HCT116 (cell line): ENCODE measurements around the gene KIAA0319L. TPM values are rescaled to one million over a fixed set of nuclear protein-coding genes. Genes with fewer than 3 reads are reported as not detected.

Source experiments
- ATAC-seq: fragments of 200-7000 bp; cut with Tn5 transposase; 2 replicates; pipeline ENCODE4 v1.9.1; 2020; ENCODE audit warnings: mild to moderate bottlenecking, moderate library complexity
- BruUV-seq: library from RNA; stranded (reverse); fragments of 400-500 nt; replicated peaks from 2 replicates; lab custom pipeline; 2021; lab: Mats Ljungman, UMichigan
- CTCF ChIA-PET: fragments of 300-600 bp; sonication (Branson Sonifier 250); formaldehyde crosslinking; loops from one replicate; lab custom pipeline; 2021; ENCODE audit warnings: antibody characterized with exemption; lab: Charles Lee
- POLR2A ChIA-PET: fragments of 300-600, 350-600 bp; sonication (Branson Sonifier 250); formaldehyde crosslinking; loops from one replicate; lab custom pipeline; 2021; ENCODE audit warnings: antibody characterized with exemption; lab: Charles Lee
- RAD21 ChIA-PET, 2 experiments: fragments of 300-600 bp; sonication (Branson Sonifier 250); formaldehyde crosslinking; loops; one replicate each; lab custom pipeline; 2023; ENCODE audit warnings: low total read pairs in 2 of 2; ENCODE audit not compliant: uncharacterized antibody in 2 of 2, unreplicated experiment in 2 of 2, low non-redundant PET in 1 of 2; lab: Charles Lee
- DNase-seq: peaks from one replicate; pipeline ENCODE4 v3.0.0-alpha.2; 2010; ENCODE audit warnings: low read depth, low spot score
- H2AFZ ChIP-seq: fragments of 200-600 bp; shearing (Covaris generic), sonication (generic); 2 replicates; pipeline ENCODE4 v1.6.1; 2017; ENCODE audit warnings: low read depth, mixed run types, mixed read lengths, antibody characterized with exemption, low read length; ENCODE audit not compliant: poor library complexity, severe bottlenecking
- H3K27ac ChIP-seq: 2 replicates; pipeline ENCODE4 v1.5.1; 2012; ENCODE audit warnings: low read depth, low read length
- H3K27me3 ChIP-seq: fragments of 200-600 bp; sonication (generic); 2 replicates; pipeline ENCODE4 v1.6.1; 2016; ENCODE audit warnings: mixed run types, low read length, mixed read lengths; ENCODE audit not compliant: insufficient read depth
- H3K36me3 ChIP-seq, 2 experiments: fragments of 200-500 bp in 1 of 2; fragments of 200-600 bp in 1 of 2; sonication (Bioruptor generic) in 1 of 2; sonication (generic) in 1 of 2; 2 replicates each; pipeline versions ENCODE4 v1.5.1 to v1.6.1; 2014 to 2016; ENCODE audit warnings: low read length in 2 of 2, inconsistent platforms in 1 of 2, mixed read lengths in 1 of 2, mixed run types in 1 of 2; ENCODE audit not compliant: insufficient read depth in 2 of 2, control insufficient read depth in 1 of 2
- H3K4me1 ChIP-seq, 2 experiments: fragments of 200-600 bp in 1 of 2; sonication (generic) in 1 of 2; 2 replicates each; pipeline versions ENCODE4 v1.5.1 to v1.6.1; 2012 to 2017; ENCODE audit warnings: low read length in 2 of 2, inconsistent platforms in 1 of 2, mild to moderate bottlenecking in 1 of 2, mixed read lengths in 1 of 2, mixed run types in 1 of 2, moderate library complexity in 1 of 2; ENCODE audit not compliant: insufficient read depth in 2 of 2, control insufficient read depth in 1 of 2
- H3K4me2 ChIP-seq: fragments of 200-600 bp; sonication (generic); 2 replicates; pipeline ENCODE4 v1.6.1; 2017; ENCODE audit warnings: mixed run types, low read length, mixed read lengths
- H3K4me3 ChIP-seq, 2 experiments: fragments of 200-600 bp in 1 of 2; sonication (generic) in 1 of 2; replicated peaks in 1 of 2; 2 replicates each; pipeline ENCODE4 v1.5.1; 2011 to 2016; ENCODE audit warnings: low read length in 2 of 2, control low read depth in 1 of 2, low read depth in 1 of 2, mild to moderate bottlenecking in 1 of 2, mixed read lengths in 1 of 2, mixed run types in 1 of 2
- H3K79me2 ChIP-seq: fragments of 200-600 bp; sonication (generic); 2 replicates; pipeline ENCODE4 v1.6.1; 2017; ENCODE audit warnings: mild to moderate bottlenecking, mixed run types, low read length, moderate library complexity, mixed read lengths; ENCODE audit not compliant: insufficient read depth
- H3K9ac ChIP-seq: fragments of 200-600 bp; sonication (generic); 2 replicates; pipeline ENCODE4 v1.6.1; 2016; ENCODE audit warnings: low read length, mixed read lengths
- H3K9me2 ChIP-seq: fragments of 200-600 bp; sonication (generic), shearing (Covaris generic); 2 replicates; pipeline ENCODE4 v1.6.1; 2017; ENCODE audit warnings: mixed run types, mild to moderate bottlenecking, moderate library complexity; ENCODE audit not compliant: insufficient read depth
- H3K9me3 ChIP-seq, 2 experiments: fragments of 200-500 bp in 1 of 2; fragments of 200-600 bp in 1 of 2; sonication (Bioruptor generic) in 1 of 2; sonication (generic) in 1 of 2; 2 replicates each; pipeline ENCODE4 v1.6.1; 2014 to 2017; ENCODE audit warnings: low read length in 2 of 2, mixed read lengths in 2 of 2, inconsistent platforms in 1 of 2, low read depth in 1 of 2, mild to moderate bottlenecking in 1 of 2, mixed run types in 1 of 2, moderate library complexity in 1 of 2; ENCODE audit not compliant: control insufficient read depth in 1 of 2, insufficient read depth in 1 of 2
- H4K20me1 ChIP-seq: fragments of 200-600 bp; sonication (generic), shearing (Covaris generic); 2 replicates; pipeline ENCODE4 v1.6.1; 2017; ENCODE audit warnings: mixed run types, mild to moderate bottlenecking, moderate library complexity; ENCODE audit not compliant: insufficient read depth
- CBX3 ChIP-seq: IDR thresholded peaks from 2 replicates; pipeline ENCODE4 v1.6.1; 2012; ENCODE audit warnings: low read depth
- CEBPB ChIP-seq: IDR thresholded peaks from 2 replicates; pipeline ENCODE4 v1.6.1; 2012; ENCODE audit warnings: low read depth
- EGR1 ChIP-seq: IDR thresholded peaks from 2 replicates; pipeline ENCODE4 v1.6.1; 2012; ENCODE audit warnings: low read depth
- ELF1 ChIP-seq: IDR thresholded peaks from 2 replicates; pipeline ENCODE4 v1.6.1; 2012; ENCODE audit warnings: low read depth, borderline replicate concordance
- POLR2A ChIP-seq: IDR thresholded peaks from 2 replicates; pipeline ENCODE4 v1.7.0; 2011; ENCODE audit warnings: borderline replicate concordance; ENCODE audit not compliant: insufficient read depth, insufficient read length; ENCODE audit errors: extremely low read depth
- POLR2AphosphoS5 ChIP-seq: IDR thresholded peaks from 2 replicates; pipeline ENCODE4 v1.6.1; 2011; ENCODE audit warnings: mild to moderate bottlenecking, low read depth, low read length, moderate library complexity
- SIN3A ChIP-seq: IDR thresholded peaks from 2 replicates; pipeline ENCODE4 v1.6.1; 2012; ENCODE audit warnings: low read depth
- SP1 ChIP-seq: IDR thresholded peaks from 2 replicates; pipeline ENCODE4 v1.6.1; 2012; ENCODE audit warnings: low read depth
- TCF7L2 ChIP-seq: IDR thresholded peaks from 2 replicates; pipeline ENCODE4 v1.7.0; 2011; ENCODE audit warnings: borderline replicate concordance, inconsistent platforms; ENCODE audit not compliant: insufficient read depth, insufficient read length; ENCODE audit errors: extremely low read depth
- YY1 ChIP-seq: IDR thresholded peaks from 2 replicates; pipeline ENCODE4 v1.6.1; 2011; ENCODE audit warnings: low read length, low read depth, moderate library complexity, mild to moderate bottlenecking; ENCODE audit not compliant: insufficient replicate concordance; ENCODE audit errors: extremely low read depth
- ZBTB33 ChIP-seq: IDR thresholded peaks from 2 replicates; pipeline ENCODE4 v1.6.1; 2011; ENCODE audit warnings: mild to moderate bottlenecking, low read length, moderate library complexity; ENCODE audit not compliant: insufficient replicate concordance; ENCODE audit errors: extremely low read depth
- ZFX ChIP-seq: fragments of 450-650 bp; IDR thresholded peaks from 2 replicates; pipeline ENCODE4 v1.6.1; 2017
- ZNF274 ChIP-seq: fragments of 200-500 bp; sonication (Bioruptor generic); IDR thresholded peaks from 2 replicates; pipeline ENCODE4 v1.6.1; 2014; ENCODE audit warnings: mild to moderate bottlenecking, low read depth, low read length, inconsistent platforms
- intact Hi-C: fragments of 100-400 bp; cut with micrococcal nuclease; formaldehyde crosslinking; loops from 2 replicates; pipeline ENCODE4 v1.10.0; 2022
- total RNA-seq: library from RNA; stranded (reverse); gene quantifications from one replicate; pipeline ENCODE4 v1.2.1, GENCODE V29; 2021; ENCODE audit not compliant: unreplicated experiment
- TF ChIP-seq, protein P1 (sequence below): IDR thresholded peaks from 2 replicates; pipeline ENCODE4 v1.6.1; 2012
- TF ChIP-seq, protein P2 (sequence below): IDR thresholded peaks from 2 replicates; pipeline ENCODE4 v1.6.1; 2012; ENCODE audit warnings: low read depth

Gene KIAA0319L
- total RNA-seq, 1 experiment from 2014 or later = 35.6 TPM

GRCh38 chr1:35452106-35452774, 105.0 kb downstream of the KIAA0319L start:
- TF ChIP-seq POLR2A = no peak
- TF ChIP-seq ZNF274 = no peak
- TF ChIP-seq EGR1 = no peak
- no peak for TF ChIP-seq YY1
- no peak for TF ChIP-seq SIN3A
- no peak for TF ChIP-seq TCF7L2
- TF ChIP-seq CEBPB = no peak
- no peak for TF ChIP-seq SP1
- no peak for TF ChIP-seq ZFX
- TF ChIP-seq, protein P1, sequence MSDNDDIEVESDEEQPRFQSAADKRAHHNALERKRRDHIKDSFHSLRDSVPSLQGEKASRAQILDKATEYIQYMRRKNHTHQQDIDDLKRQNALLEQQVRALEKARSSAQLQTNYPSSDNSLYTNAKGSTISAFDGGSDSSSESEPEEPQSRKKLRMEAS = no peak
- TF ChIP-seq ZBTB33 = no peak
- TF ChIP-seq, protein P2, sequence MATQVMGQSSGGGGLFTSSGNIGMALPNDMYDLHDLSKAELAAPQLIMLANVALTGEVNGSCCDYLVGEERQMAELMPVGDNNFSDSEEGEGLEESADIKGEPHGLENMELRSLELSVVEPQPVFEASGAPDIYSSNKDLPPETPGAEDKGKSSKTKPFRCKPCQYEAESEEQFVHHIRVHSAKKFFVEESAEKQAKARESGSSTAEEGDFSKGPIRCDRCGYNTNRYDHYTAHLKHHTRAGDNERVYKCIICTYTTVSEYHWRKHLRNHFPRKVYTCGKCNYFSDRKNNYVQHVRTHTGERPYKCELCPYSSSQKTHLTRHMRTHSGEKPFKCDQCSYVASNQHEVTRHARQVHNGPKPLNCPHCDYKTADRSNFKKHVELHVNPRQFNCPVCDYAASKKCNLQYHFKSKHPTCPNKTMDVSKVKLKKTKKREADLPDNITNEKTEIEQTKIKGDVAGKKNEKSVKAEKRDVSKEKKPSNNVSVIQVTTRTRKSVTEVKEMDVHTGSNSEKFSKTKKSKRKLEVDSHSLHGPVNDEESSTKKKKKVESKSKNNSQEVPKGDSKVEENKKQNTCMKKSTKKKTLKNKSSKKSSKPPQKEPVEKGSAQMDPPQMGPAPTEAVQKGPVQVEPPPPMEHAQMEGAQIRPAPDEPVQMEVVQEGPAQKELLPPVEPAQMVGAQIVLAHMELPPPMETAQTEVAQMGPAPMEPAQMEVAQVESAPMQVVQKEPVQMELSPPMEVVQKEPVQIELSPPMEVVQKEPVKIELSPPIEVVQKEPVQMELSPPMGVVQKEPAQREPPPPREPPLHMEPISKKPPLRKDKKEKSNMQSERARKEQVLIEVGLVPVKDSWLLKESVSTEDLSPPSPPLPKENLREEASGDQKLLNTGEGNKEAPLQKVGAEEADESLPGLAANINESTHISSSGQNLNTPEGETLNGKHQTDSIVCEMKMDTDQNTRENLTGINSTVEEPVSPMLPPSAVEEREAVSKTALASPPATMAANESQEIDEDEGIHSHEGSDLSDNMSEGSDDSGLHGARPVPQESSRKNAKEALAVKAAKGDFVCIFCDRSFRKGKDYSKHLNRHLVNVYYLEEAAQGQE = no peak
- TF ChIP-seq ELF1 = no peak
- TF ChIP-seq CBX3 = no peak
- no peak for TF ChIP-seq POLR2AphosphoS5
- no peak overlapping the region for H3K27ac ChIP-seq
- H3K79me2 ChIP-seq = no peaks in the 10 kb centered on the region
- BruUV-seq = no TSS peak
- no peak overlapping the region for H3K4me3 ChIP-seq
- no peak overlapping the region for H3K4me2 ChIP-seq
- no peaks in the 10 kb centered on the region for H4K20me1 ChIP-seq
- no peaks in the 10 kb centered on the region for H3K4me1 ChIP-seq
- H3K9ac ChIP-seq = no peak overlapping the region
- intact Hi-C loops = no loop called here
- ChIA-PET CTCF (interaction anchor here (0.6 to 2.6 kb wide), 6 partner anchors 14 to 263 kb away, joined by 3 to 32 read pairs (median 4); no protein-coding TSS in a partner anchor), POLR2A (interaction anchor here (1.3 kb wide), 1 partner anchor 105 kb away, joined by 4 read pairs; the partner anchor contains the start of genes KIAA0319L and NCDN), RAD21 (interaction anchor here (0.9 to 2.5 kb wide), 2 partner anchors 112 to 117 kb away, joined by 3 to 14 read pairs; no protein-coding TSS in a partner anchor)
- no peaks in the 10 kb centered on the region for H3K27me3 ChIP-seq
- peaks cover 0 to 8% of the 10 kb centered on the region in 2 experiments; a peak in 2 of 4 replicates for H3K36me3 ChIP-seq
- no peaks in the 10 kb centered on the region for H3K9me2 ChIP-seq
- ATAC-seq = no peak
- no peak for DNase-seq
- no peaks in the 10 kb centered on the region for H3K9me3 ChIP-seq
- no peak overlapping the region for H2AFZ ChIP-seq
